GM23248 (cell line): ENCODE measurements around the gene GPR137C.

Experiments used
- EZH2 ChIP-seq: fragments of 200-600 bp; sonication (generic); IDR thresholded peaks from 2 replicates; pipeline ENCODE4 v1.6.1; 2018; ENCODE audit warnings: antibody characterized with exemption, mild to moderate bottlenecking; ENCODE audit not compliant: insufficient read depth, poor library complexity, severe bottlenecking
- EZH2phosphoT487 ChIP-seq: fragments of 200-600 bp; sonication (generic); IDR thresholded peaks from 2 replicates; pipeline ENCODE4 v1.6.1; 2018; ENCODE audit warnings: antibody characterized with exemption, moderate library complexity, mild to moderate bottlenecking, low read depth; ENCODE audit not compliant: insufficient read depth

GRCh38 chr14:52649511-52649910 is 96.9 kb downstream of the GPR137C start:
- TF ChIP-seq EZH2phosphoT487 (no peak), EZH2 (no peak)
